ENCODE results near the gene GREB1.

The GREB1 gene

DNA sequence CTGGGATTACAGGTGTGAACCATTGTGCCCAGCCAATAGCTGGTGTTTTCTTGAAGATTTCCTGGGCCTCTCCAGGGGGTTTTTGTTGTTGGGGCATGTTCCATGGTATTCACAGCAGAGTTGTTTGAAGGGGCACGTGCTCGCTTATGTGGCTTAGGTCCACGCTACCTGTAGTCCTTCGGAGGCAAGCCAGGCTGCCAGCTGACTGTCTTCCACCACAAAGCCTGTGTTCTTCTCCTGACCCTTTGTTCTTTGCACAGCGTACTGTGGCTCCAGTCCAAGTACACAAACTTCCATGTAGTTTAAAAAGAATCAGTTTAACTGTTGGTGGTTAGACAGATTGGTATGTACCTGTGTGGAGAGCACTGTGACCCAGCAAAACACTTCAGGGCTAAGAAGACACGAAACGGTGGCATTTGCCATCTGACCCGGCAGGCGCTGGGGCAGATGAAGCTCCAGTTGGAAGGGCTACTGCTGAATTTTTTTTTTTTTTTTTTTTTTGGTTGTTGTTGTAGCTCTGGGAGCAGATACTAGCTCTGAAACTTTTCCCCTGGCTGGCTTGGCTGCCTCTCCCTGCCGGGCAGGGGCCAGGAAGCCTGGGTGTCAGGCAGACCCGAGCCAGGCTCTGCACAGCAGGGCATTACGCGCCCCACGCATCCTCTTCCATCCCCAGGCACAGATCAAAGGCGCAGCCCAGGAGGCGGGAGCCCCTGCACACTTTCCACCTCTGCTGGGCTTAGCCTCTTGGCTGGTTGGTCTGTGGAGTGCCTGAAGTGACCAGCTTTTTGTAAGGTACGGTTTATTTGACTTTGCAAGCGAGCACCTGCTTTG lies 5.7 kb downstream of the GREB1 start:
- peak; percentile 93 to 99 for DNase-seq

DNA sequence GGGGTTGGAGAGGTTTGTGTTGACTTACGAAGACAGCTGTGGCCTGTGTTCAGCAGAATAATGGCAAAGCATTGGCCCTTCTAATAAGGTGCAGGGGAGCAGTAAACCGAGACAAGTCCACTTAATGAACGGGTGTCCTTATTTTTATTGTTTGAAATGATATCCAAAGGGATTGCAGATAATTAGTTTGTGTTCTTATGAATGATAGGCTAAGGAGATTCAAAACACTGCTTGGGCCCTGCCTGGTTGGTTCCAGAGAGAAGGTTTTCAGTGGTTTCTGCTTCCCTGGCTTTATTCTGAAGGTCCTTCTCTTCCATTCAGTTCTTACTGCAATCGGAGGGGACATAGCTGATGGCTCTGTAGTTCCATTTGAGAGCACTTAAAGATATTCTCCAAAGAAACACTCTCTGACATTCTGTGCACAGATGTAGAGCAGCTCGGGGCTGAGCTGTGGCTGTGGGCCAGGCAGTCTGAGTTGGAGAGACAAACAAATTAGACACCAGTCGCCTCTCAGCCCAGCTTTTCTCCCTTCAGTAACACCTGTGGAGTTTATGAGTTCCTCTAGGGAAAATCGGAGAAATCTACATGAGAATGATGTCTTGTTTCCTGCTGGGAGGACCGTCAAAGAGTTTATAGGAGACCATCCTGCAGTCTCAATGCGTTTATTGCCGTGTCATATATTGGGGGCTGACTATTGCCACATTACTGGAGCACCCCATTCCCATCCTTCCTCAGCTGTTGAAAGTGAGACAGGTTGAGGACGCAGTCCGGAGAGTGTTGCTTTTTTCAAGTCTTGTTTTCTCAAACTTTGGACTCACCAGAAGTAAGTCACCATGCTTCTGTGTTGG lies 6.5 kb downstream of the GREB1 start:
- peak; percentile 79 to 99 for DNase-seq

DNA sequence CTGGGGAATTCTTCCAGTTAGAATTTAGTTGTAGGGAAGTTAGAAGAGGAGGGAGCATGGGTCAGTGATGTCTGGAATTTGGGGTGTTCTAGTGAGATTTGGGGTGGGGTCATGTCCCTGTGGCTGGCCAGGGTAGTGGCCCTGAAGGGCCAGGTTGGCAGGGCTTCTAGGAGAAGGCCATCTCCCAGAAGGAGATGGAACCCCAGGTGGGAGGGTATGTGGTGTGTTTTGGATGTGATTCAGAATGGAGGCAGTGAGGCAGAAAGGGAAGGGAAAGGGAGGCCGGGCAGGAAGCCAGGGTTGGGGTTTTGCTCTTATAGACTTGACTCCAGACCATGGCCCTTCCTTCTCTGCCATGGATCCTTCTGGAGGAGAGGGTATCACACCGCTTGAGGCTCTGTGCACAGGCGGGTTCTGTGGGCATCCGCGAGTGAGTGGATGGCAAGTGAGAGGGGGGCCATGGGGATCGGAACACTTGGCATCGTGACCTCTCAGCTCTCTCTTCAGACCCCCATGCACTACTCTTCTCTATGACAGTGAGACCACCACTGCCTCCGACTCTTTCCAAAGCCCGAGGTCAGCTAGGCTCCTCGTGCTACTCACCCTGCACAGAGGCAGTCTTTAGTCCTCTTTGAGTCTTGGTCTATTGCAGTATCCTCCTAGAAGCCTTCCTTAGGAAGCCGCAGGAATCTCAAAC lies 7.3 kb downstream of the GREB1 start:
- no peak for DNase-seq

DNA sequence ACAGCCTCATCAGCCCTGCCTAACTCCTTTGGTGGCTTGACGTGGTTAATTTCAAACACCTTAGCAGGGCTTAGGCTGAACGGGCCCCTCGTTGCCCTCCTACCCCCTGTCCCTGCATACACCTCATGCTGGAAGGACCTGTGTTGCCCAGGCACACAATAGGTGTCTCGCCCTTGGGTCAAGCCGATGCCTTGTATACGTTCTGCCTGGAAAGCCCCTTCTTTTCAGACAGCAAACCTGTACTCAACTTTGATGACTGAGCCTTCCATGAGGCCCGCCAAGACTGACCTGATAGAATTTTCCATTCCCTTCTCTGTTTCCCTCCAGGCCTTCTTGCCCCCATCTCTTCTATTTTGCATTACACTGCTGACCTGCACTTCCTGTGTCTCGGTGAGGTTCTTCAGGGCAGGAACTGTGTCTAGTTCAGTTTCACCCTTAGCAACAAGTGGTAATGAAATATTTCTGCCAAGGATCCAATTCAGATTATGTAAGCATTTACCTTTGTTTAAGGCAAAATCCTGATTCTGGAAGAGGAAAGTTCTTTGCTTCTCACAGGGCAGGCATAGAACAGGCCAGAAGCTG lies 7.9 kb downstream of the GREB1 start:
- DNase-seq = no peak

DNA sequence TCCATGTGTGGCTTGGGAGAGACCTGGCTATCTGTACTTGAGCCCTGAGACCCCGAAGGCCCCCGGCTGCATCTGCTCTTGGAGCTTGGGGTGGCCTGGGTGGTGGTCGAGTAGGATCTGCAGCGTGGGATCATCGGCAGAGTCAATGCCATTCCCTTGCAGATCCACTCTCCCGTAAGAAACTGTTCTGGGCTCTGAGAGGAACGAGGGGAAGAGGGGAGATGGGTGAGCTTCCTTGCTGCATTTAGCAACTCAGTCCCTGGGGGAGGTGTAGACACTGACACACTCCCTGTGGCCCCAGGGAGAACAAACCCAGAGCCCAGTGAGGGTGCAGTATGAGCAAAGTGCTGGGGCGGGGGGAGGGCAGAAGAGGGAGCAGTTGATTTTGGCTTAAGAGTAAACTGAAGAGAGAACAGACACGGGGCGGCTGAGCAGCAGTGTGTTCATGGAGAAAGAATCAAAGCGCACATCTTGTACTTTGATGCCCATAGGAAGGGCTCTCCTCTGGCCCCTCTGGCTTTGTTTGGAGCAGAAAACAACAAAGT lies 8.5 kb downstream of the GREB1 start:
- no peak for DNase-seq

DNA sequence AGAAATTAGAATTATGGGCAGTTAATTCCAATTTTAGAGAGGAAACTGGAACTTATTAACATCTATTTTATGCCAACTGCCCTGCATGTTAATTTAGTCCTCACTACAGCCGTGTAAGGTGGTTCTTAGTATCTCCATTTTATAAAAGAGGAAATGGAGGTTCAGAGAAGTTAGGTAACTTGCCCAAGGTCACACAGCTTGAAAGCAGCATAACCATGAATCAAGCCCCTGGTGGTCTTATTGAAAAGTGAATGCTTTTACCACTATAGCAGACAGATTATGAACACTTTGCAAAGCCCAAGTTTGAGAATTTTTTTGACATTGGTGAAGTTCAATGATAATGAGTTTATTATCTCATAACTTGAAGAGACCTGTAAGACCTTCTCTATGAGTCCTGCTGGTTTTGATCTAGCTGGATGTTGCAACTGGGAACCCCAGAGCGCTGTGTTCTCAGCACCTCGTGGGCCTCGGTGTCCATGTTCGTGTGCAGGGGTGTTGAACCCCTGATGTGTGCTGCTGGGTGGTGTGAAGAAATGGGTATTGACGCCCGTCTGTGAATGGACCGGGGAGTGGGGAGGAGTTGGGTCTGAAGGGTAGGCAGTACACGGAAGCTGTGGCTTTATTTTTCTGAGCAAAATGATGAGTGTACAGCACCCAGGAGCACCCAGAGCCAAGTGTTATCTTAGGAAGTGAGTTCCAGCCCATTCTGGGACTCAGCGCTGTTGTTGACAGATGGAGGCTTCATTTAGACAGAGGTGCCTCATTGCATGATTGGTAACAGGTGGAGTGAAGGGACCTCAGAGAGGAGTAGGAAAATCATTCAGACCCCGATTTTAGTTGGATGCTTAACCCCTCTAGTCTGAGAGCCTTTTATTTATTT lies 9.7 kb downstream of the GREB1 start:
- no peak for DNase-seq

DNA sequence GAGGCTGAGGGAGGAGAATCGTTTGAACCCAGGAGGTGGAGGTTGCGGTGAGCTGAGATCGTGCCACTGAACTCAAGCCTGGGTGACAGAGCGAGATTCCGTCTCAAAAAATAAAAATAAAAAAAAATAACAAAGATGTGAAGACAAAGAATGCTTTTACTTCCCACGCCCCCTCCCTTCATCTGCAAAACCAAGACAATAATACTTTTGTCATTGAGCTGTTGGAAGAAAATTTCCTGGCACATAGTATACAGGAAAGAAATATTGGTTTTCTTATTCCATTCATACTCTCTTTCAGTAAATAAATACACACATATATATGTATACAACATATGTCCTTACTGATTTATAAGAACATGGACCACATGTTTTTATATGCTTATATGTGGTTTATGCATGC lies 12.2 kb downstream of the GREB1 start:
- no peak for DNase-seq

DNA sequence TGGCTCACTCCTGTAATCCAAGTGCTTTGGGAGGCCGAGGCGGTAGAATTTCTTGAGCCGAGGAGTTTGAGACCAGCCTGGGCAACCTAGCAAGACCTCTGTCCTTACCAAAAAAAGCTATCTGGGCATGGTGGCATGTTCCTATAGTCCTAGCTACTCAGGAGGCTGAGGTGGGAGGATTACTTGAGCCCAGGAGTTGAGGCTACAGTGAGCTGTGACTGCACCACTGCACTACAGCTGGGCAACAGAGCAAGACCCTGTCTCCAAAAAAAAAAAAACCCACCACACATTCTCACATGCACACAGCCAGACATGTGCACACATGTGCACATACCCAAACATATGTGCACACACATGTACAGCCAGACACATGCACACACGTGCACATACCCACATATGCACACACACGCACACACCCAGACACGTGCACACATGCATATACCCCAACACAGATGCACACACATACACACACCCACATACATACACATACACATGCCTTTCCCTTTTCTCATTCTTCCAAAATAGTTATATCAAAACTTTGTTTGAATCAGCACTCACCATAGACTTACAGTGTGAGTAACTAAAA lies 14.2 kb downstream of the GREB1 start:
- DNase-seq = no peak

DNA sequence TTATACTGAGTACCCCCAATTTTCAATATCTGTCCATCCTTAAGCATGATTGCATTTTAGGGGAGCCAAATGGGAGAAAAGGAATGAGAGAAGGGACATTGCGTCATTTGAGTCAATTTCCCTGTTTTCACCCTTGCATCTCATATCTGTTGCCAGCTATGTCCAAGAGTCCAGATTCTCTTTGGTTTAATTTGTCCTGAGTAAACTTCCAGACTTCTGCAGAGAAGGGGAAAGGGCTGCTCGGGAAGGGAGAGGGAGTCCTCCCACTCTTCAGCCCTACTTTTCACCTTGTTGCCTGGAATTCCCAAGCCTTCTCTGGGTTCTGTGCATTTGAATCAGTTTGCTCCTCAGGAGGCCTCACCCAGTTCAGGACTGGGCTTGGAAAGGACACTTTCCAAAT lies 16.5 kb downstream of the GREB1 start:
- DNase-seq = no peak

DNA sequence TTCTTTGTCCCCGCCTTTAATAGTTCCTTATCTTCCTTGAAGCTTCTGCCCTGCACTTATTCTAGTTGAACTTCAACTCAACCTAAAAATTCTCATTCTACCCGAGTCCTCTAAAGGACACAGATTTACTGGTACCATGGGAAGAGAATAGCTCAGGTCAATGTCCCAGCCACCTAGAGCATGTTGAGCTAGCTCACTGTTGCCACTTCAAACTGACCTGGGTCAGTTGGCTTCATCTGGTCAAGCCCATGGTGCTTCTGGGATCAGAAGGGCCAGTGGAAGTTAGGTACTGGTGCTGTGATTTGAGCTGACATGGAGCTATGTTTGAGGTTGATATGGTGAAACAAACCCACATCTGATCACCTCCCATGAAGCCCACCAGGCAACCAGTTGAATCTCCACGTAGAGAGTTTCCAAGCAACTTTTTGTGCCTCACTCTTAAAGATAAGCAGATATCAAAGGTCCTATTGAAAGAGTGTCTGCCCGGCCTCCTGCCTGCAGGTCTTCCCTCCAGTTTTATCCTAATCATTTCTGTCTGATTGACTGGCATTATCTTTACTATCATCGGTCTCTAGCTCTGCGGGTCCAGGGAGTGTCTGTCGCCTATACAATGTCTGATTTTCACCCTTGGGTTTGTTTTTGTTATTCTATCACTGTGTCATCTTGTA lies 17.2 kb downstream of the GREB1 start:
- DNase-seq = no peak

DNA sequence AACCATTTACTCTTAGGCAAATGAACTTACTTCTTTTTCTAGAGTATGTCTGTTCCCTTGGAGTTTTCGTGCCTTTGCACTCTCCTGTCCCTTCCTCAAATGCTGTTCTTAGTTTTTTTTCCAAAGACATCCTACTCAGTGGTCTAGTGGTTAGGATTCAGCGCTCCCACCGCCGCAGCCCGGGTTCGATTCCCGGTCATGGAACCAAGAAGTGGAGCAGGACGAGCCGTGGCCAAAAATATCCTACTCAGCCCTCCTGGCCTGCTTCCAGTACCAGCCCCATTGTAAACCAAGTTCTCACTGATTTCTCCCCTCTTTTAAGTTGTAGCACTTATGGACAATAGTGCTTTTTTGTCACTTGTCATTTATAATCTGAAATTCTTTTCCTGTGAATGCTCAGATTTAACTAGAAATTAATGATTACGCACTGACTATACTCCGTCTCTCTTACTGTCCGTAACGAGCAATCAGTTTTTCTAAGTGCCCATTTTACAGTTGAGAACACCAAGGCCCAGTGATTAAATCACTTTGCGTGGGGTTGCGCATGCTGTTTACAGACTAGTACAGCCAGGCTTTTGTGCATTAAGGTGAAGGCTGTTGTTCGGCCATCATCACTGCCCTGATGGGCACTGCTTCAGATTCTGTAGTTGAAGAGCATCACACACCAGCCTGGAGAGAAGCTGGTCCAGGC lies 17.9 kb downstream of the GREB1 start:
- no peak for DNase-seq

DNA sequence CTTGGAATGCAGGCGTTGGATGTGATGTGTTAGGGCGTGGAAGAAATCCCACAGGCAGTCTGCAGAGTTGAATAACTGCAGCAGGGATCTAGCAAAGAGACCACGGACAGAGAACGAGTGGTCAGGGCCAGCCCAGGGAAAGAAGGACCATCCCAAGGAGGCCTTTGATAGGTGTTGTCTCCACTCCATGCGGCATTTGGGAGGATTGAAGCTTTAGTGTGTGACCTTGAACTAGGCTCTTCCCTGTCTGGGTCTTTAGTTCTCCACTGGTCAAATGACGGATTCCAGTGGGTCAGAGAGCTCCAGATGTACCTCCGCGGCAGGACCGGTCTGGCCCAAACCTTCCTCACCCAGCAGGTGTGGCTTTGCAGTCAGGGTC lies 18.4 kb downstream of the GREB1 start:
- DNase-seq = no peak

DNA sequence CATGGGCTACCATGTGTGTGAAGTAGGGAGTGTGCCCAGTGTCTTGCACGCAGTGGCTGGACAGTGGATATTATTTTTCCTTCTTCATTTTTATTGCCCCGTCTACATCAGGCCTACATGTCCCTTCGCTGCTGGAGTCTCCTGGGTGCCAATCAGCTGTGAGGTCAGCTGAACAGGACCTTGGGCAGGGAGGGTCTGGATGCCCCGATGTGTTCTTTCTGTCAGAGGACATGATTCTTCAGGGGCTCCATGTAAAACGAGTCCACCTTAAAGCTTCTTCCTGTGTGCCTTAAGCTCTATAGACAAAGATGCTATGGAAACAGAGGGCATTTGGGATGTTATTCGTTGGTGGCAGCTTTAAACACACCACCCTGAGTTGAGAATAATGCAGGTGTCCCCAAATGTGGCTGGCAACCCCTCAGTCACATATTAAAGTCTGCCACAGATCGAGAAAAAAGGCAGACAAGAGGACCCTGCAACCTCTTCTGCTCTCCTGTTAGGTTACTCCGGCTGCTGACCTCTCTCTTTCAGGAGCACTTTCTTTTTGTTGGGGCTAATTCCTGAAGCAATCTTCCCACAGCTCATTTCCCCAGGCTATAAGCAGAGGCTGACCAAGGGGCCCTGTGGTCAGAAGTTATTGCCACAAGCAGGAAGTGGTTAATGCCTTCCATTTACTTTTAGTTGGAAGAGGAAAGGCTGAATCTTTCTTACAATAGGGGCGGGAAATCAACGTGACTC lies 20.0 kb downstream of the GREB1 start:
- DNase-seq = no peak

DNA sequence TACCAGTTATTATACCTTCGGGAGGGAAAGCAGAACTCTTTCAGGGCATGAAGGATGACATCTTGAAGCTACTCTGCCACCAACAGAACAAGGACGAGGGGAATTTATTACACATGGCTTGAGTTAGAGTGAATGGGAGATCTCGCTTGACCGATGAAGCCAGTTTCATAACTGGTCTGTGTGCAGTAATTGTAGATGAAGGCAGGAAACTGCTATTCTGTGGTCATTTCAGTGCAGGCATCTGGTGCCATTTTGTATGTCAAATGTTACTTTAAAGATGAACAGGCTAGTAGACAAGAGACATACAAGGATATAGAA lies 20.5 kb downstream of the GREB1 start:
- DNase-seq = no peak

DNA sequence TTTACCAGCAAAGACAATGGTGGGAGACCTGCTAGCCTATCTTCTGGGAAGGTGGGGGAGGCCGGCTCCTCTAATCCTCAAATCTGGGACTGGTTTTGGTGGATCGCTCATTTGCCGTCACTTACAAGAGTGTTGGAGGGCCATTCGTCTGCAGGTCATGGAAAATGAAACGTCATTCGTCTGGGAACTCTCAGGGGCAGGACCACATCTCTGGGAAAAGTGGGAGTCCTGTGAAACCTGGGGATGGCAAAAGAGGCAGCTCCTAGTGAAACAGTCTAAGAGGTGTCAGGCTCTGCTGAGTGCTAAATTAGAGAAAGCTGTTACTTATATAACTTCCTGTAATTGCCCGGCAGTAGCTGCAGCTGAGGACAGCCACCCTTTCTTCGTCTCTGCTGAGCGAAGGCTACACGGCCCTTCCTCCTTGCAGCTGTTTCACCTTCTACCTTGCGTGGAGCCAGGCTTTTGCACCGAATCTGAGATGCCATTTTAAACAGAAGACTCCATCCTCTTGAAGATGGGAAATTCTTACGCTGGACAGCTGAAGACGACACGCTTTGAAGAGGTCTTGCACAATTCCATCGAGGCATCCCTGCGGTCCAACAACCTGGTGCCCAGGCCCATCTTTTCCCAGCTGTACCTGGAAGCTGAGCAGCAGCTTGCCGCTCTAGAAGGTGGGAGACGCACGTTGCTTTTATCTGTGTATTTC lies 22.4 kb downstream of the GREB1 start:
- DNase-seq = no peak

DNA sequence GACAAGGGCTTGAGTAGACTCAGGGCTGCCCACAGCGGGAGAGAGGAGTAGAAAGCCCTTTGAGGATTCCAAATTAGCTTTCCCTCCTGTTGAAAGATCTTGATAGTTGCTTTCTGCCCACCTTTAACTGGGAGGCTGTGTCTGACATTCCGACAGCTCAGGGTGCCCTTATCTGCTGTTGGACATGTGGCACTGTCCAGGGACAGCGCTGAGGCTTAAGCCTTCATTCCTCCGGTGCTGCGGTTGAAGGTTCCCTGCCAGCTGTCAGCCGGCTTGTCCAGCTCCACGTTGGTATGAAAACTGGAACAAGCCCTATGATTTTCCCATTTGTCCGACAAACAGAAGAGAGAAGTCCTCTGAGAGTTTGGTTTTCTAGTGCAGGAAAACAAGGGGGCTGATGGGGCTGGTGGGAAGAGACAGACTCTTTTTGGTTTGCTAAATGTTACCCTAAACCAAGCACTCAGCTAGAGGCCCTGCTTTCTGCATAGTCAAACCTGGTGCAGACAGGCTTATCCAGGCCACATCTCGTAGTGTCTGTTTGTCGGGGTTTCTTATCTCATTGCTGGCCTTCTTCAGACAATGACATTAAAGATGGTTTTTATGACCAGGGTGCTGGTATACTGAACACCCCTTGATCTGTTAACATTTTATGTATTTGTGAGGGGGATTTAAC lies 24.5 kb downstream of the GREB1 start:
- DNase-seq = no peak

DNA sequence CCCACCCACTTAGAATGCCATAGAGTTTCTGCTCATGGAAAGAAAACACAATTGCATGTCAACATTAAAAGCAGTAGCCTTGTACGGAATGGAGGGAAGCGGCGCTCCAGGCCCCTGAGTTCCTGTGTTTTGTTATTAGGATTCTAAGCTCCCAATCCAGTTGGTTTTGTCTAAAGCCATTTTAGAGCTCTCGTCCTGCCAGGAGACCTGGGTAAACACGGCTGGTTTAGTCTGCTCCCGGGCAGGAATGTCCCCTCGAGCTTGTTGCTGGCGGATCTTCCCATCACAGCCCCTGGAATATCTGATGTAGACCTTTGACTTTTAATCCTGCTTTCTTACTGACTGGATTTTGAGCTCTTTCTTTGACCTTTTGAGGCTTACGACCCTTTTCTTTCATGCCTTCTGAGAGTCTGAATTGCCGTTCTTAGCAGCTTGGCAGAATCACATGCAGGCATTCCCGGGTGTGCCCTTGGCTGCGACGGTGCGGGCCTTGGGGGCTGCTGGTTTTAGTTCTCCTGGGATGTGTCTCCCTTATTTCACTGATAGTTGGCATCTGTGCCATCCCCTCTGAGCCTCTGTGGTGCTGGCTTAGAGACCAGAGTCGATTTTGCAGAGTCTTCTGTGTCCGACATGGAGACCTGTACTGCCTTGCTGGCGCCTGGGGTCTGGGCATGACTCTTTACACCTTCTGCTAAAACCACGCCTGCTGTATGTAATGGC lies 25.4 kb downstream of the GREB1 start:
- no peak for DNase-seq

DNA sequence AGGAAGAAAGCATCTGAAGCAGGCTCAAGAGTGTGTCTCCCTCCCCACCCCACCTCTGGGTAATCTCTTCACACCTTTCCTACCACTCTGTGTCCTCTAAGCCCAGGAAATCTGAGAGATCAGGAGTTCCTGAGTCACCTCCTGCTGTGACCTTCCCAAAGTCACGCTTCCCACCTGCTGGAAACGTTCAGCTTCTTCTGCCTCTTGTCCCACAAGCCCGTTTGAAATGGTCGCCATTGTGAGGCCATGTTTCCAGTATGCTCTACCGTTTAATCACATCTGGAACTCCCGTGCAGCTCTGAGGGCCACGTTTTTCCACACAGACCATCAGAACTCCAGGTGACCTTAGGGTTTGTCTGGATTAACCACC lies 25.9 kb downstream of the GREB1 start:
- DNase-seq = peak in 1 of 2 experiments; percentile 24
